Liver (tissue), 9 donors: Measurements from ENCODE around the gene ORC4. TPM values are rescaled to one million over a fixed set of nuclear protein-coding genes. Genes with fewer than 3 reads are reported as not detected.
"Not testable (repeated sequence)": the region's sequence is repeated elsewhere in the genome, so short reads cannot be mapped to it uniquely, and the experiment has no call there.

Experiments
- DNase-seq: peaks from one replicate; pipeline ENCODE4 v3.0.0-alpha.2; 2017; ENCODE audit warnings: low spot score
- H3K27ac ChIP-seq, 2 donors: one replicate each; pipeline ENCODE4 v1.7.0; 2013; ENCODE audit warnings: inconsistent platforms in 2 of 2, low read length in 2 of 2, control low read depth in 1 of 2, low read depth in 1 of 2, mild to moderate bottlenecking in 1 of 2
- H3K27me3 ChIP-seq, 4 donors: one replicate each; pipeline versions ENCODE4 v1.6.1 to v1.7.0; 2013; ENCODE audit warnings: low read length in 3 of 4, inconsistent platforms in 1 of 4, mild to moderate bottlenecking in 1 of 4, moderate library complexity in 1 of 4; ENCODE audit not compliant: control insufficient read depth in 4 of 4, insufficient read depth in 4 of 4
- H3K36me3 ChIP-seq, 4 donors: one replicate each; pipeline versions ENCODE4 v1.6.1 to v1.7.0; 2013; ENCODE audit warnings: low read length in 3 of 4, mild to moderate bottlenecking in 3 of 4, low read depth in 1 of 4, moderate library complexity in 1 of 4; ENCODE audit not compliant: control insufficient read depth in 4 of 4, insufficient read depth in 3 of 4
- H3K4me1 ChIP-seq, 4 donors: one replicate each; pipeline versions ENCODE4 v1.6.1 to v1.7.0; 2013; ENCODE audit warnings: low read length in 3 of 4, mild to moderate bottlenecking in 3 of 4, moderate library complexity in 1 of 4; ENCODE audit not compliant: control insufficient read depth in 4 of 4, insufficient read depth in 4 of 4
- H3K4me3 ChIP-seq, 3 donors: one replicate each; pipeline versions ENCODE4 v1.6.1 to v1.7.0; 2013; ENCODE audit warnings: low read length in 3 of 3, control low read depth in 1 of 3, low read depth in 1 of 3, mild to moderate bottlenecking in 1 of 3
- H3K9ac ChIP-seq, 2 donors: one replicate each; pipeline ENCODE4 v1.7.0; 2013; ENCODE audit warnings: low read length in 2 of 2, mild to moderate bottlenecking in 2 of 2, moderate library complexity in 2 of 2, control low read depth in 1 of 2, low read depth in 1 of 2
- H3K9me3 ChIP-seq, 4 donors: one replicate each; pipeline versions ENCODE4 v1.6.1 to v1.7.0; 2013; ENCODE audit warnings: low read length in 3 of 4; ENCODE audit not compliant: control insufficient read depth in 4 of 4
- FOXA2 ChIP-seq: IDR thresholded peaks from 2 replicates; pipeline ENCODE4 v1.6.1; 2016; ENCODE audit warnings: antibody characterized with exemption
- GABPA ChIP-seq, 2 donors: IDR thresholded peaks in 1 of 2; conservative IDR thresholded peaks in 1 of 2; 2 replicates each; pipeline ENCODE4 v1.6.1; 2016; ENCODE audit warnings: antibody characterized with exemption in 2 of 2, mild to moderate bottlenecking in 1 of 2, moderate library complexity in 1 of 2
- HNF4A ChIP-seq, 2 donors: conservative IDR thresholded peaks; 2 replicates each; pipeline ENCODE4 v1.6.1; 2016; ENCODE audit warnings: antibody characterized with exemption in 2 of 2, mild to moderate bottlenecking in 2 of 2
- JUND ChIP-seq, 2 donors: IDR thresholded peaks; 2 replicates each; pipeline ENCODE4 v1.6.1; 2016; ENCODE audit warnings: antibody characterized with exemption in 2 of 2
- NR2F2 ChIP-seq: IDR thresholded peaks from 2 replicates; pipeline ENCODE4 v1.6.1; 2016; ENCODE audit warnings: antibody characterized with exemption
- RAD21 ChIP-seq, 2 donors: IDR thresholded peaks; 2 replicates each; pipeline ENCODE4 v1.6.1; 2016; ENCODE audit warnings: antibody characterized with exemption in 2 of 2, mild to moderate bottlenecking in 2 of 2
- REST ChIP-seq: IDR thresholded peaks from 2 replicates; pipeline ENCODE4 v1.6.1; 2016; ENCODE audit warnings: antibody characterized with exemption, mild to moderate bottlenecking
- RXRA ChIP-seq, 2 donors: IDR thresholded peaks; 2 replicates each; pipeline ENCODE4 v1.6.1; 2017 to 2018; ENCODE audit warnings: antibody characterized with exemption in 2 of 2, mild to moderate bottlenecking in 1 of 2
- SP1 ChIP-seq: IDR thresholded peaks from 2 replicates; pipeline ENCODE4 v1.6.1; 2018; ENCODE audit warnings: antibody characterized with exemption, mild to moderate bottlenecking
- TAF1 ChIP-seq: conservative IDR thresholded peaks from 2 replicates; pipeline ENCODE4 v1.6.1; 2016; ENCODE audit warnings: antibody characterized with exemption, mild to moderate bottlenecking
- ZBTB33 ChIP-seq: IDR thresholded peaks from 2 replicates; pipeline ENCODE4 v1.6.1; 2016; ENCODE audit warnings: antibody characterized with exemption
- WGBS: extraction: QIAGEN DNeasy Blood & Tissue Kit; methylation state at CpG from one replicate; pipeline ENCODE4 v1.1.7; 2013; 5-methylcytosine and 5-hydroxymethylcytosine counted together
- polyA plus RNA-seq, 2 donors: library from polyadenylated mRNA; stranded (reverse) in 1 of 2; unstranded in 1 of 2; fragments of 200-250 nt in 1 of 2; fragments of >200 nt in 1 of 2; fragmentation: Nextera tagmentation in 1 of 2; extraction: Ambion mirVana in 1 of 2; gene quantifications; one replicate each; pipeline versions ENCODE4 v1.2.1 to v1.2.3, GENCODE V29; 2013 to 2015
- total RNA-seq, 2 donors: library from RNA; depleted of rRNA; stranded (reverse); fragments of >200 nt; gene quantifications; one replicate each; pipeline ENCODE4 v1.2.3, GENCODE V29; 2014
- donor health status: healthy.
- donor health status: healthy.
- donor health status: healthy.
- donor health status: healthy.
- donor health status: healthy.

Gene ORC4
- total and polyA plus RNA-seq, 4 donors, result 9.7 to 50.2 (median 23.3) TPM

- no peak for TF ChIP-seq TAF1
- no peak for TF ChIP-seq HNF4A (conservative IDR thresholded peaks at IDR 0.05)
- no peak for TF ChIP-seq RXRA (IDR thresholded peaks at IDR 0.05)
- no peak for TF ChIP-seq REST
- TF ChIP-seq NR2F2, result no peak
- no peak for TF ChIP-seq JUND (IDR thresholded peaks at IDR 0.05)
- TF ChIP-seq ZBTB33, result no peak
- no peak for TF ChIP-seq GABPA (IDR thresholded peaks at IDR 0.05 in 1 of 2, conservative IDR thresholded peaks at IDR 0.05 in 1 of 2)
- no peak for TF ChIP-seq SP1
- TF ChIP-seq RAD21 (IDR thresholded peaks at IDR 0.05), result no peak
- DNase-seq, result no peak
- 88% methylated on average over 5 of the region's 5 CpGs for WGBS
- Histone ChIP-seq H3K4me1 (peaks cover 0 to 12% (median 0%) of the 10 kb centered on the region in 4 donors), H3K27me3 (no peaks in the 10 kb centered on the region), H3K9ac (no peak overlapping the region), H3K27ac (no peak overlapping the region), H3K9me3 (no peaks in the 10 kb centered on the region), H3K4me3 (no peak overlapping the region), H3K36me3 (no peaks in the 10 kb centered on the region)
Measured at GRCh38 chr2:148007219-148007900, 13.2 kb downstream of the ORC4 start.

GRCh38 chr2:148006249-148007007, 14.1 kb downstream of the ORC4 start:
- Histone ChIP-seq H3K4me1 (peaks cover 0 to 10% (median 0%) of the 10 kb centered on the region in 4 donors), H3K27ac (no peak overlapping the region), H3K9ac (no peak overlapping the region), H3K36me3 (no peaks in the 10 kb centered on the region), H3K4me3 (no peak overlapping the region), H3K9me3 (no peaks in the 10 kb centered on the region), H3K27me3 (no peaks in the 10 kb centered on the region)
- DNase-seq, result no peak
- TF ChIP-seq NR2F2 (no peak), FOXA2 (no peak)
- 70% methylated on average over 6 of the region's 6 CpGs for WGBS

GRCh38 chr2:148002420-148002819, 18.1 kb downstream of the ORC4 start:
- H3K27me3 ChIP-seq, DNase-seq, H3K4me3 ChIP-seq, H3K36me3 ChIP-seq, H3K9ac ChIP-seq, H3K9me3 ChIP-seq, H3K27ac ChIP-seq, H3K4me1 ChIP-seq: not testable (repeated sequence)
